ENCODE data around the gene PCDH9.

DNA sequence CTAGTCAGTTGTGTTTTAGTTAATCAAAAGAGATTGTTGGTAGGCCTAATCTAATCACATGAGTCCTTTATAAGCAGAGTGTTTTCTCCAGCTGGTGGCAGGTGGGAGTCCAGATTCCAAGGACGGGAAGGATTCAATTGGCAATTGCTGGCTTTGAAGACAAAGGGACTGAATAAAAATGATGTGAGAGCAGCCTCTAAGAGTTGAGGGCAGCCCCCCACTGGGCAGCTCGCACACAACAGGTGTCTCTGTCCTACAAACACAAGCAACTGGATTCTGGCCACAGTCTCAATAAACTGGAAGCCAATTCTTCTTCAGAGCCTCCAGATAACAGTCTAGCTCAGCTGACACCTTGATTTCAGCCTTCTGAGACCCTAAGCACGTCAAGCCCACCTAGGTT, 915.2 kb downstream of the PCDH9 start:
- TF ChIP-seq, protein P1, sequence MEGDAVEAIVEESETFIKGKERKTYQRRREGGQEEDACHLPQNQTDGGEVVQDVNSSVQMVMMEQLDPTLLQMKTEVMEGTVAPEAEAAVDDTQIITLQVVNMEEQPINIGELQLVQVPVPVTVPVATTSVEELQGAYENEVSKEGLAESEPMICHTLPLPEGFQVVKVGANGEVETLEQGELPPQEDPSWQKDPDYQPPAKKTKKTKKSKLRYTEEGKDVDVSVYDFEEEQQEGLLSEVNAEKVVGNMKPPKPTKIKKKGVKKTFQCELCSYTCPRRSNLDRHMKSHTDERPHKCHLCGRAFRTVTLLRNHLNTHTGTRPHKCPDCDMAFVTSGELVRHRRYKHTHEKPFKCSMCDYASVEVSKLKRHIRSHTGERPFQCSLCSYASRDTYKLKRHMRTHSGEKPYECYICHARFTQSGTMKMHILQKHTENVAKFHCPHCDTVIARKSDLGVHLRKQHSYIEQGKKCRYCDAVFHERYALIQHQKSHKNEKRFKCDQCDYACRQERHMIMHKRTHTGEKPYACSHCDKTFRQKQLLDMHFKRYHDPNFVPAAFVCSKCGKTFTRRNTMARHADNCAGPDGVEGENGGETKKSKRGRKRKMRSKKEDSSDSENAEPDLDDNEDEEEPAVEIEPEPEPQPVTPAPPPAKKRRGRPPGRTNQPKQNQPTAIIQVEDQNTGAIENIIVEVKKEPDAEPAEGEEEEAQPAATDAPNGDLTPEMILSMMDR (IDR thresholded peaks at IDR 0.05): no peak
- TF ChIP-seq POLR2A (IDR thresholded peaks at IDR 0.05): no peak
